Hepatocyte (in vitro differentiated cells): ENCODE results near the gene DOCK7. TPM values are rescaled to one million over a fixed set of nuclear protein-coding genes. Genes with fewer than 3 reads are reported as not detected.
"Not testable (repeated sequence)": the region's sequence is repeated elsewhere in the genome, so short reads cannot be mapped to it uniquely, and the experiment has no call there.

ENCODE experiments used
- DNase-seq: peaks from one replicate; pipeline ENCODE4 v3.0.0-alpha.2; 2016; ENCODE audit warnings: low spot score
- H2AFZ ChIP-seq: fragments of 200-600 bp; sonication (generic); 2 replicates; pipeline ENCODE4 v1.6.0; 2016; ENCODE audit warnings: antibody characterized with exemption, mild to moderate bottlenecking
- H3K27ac ChIP-seq: fragments of 200-600 bp; sonication (generic); 2 replicates; pipeline ENCODE4 v1.5.1; 2016; ENCODE audit warnings: mild to moderate bottlenecking
- H3K27me3 ChIP-seq: fragments of 200-600 bp; sonication (generic); 2 replicates; pipeline ENCODE4 v1.6.1; 2016
- H3K36me3 ChIP-seq: fragments of 200-600 bp; sonication (generic); replicated peaks from 2 replicates; pipeline ENCODE4 v1.5.1; 2016; ENCODE audit warnings: low read depth; ENCODE audit not compliant: insufficient read depth
- H3K4me1 ChIP-seq: fragments of 200-600 bp; sonication (generic); 2 replicates; pipeline ENCODE4 v1.5.1; 2016; ENCODE audit warnings: mild to moderate bottlenecking, moderate library complexity; ENCODE audit not compliant: insufficient read depth
- H3K4me2 ChIP-seq: fragments of 200-600 bp; sonication (generic); 2 replicates; pipeline ENCODE4 v1.6.0; 2016
- H3K4me3 ChIP-seq: fragments of 200-600 bp; sonication (generic); 2 replicates; pipeline ENCODE4 v1.5.1; 2016; ENCODE audit warnings: mild to moderate bottlenecking
- H3K79me2 ChIP-seq: fragments of 200-600 bp; sonication (generic); 2 replicates; pipeline ENCODE4 v1.6.0; 2017; ENCODE audit warnings: mild to moderate bottlenecking
- H3K9me2 ChIP-seq: fragments of 200-600 bp; sonication (generic); replicated peaks from 2 replicates; pipeline ENCODE4 v1.6.0; 2017; ENCODE audit warnings: mild to moderate bottlenecking; ENCODE audit not compliant: insufficient read depth
- H3K9me3 ChIP-seq: fragments of 200-600 bp; sonication (generic); 2 replicates; pipeline ENCODE4 v1.5.1; 2016; ENCODE audit warnings: low read depth, mild to moderate bottlenecking
- H4K20me1 ChIP-seq: fragments of 200-600 bp; sonication (generic); 2 replicates; pipeline ENCODE4 v1.6.0; 2016; ENCODE audit warnings: mild to moderate bottlenecking; ENCODE audit not compliant: insufficient read depth, poor library complexity, severe bottlenecking
- EZH2 ChIP-seq: fragments of 200-600 bp; sonication (generic); IDR thresholded peaks from 2 replicates; pipeline ENCODE4 v1.6.1; 2016; ENCODE audit warnings: antibody characterized with exemption, mild to moderate bottlenecking, borderline replicate concordance
- EZH2phosphoT487 ChIP-seq: fragments of 200-600 bp; sonication (generic); IDR thresholded peaks from one replicate; pipeline ENCODE4 v1.6.1; 2018; ENCODE audit warnings: antibody characterized with exemption, mild to moderate bottlenecking, low read depth, moderate library complexity; ENCODE audit not compliant: unreplicated experiment, severe bottlenecking
- WGBS: methylation state at CpG from one replicate; pipeline ENCODE4 v1.1.6; 2016; ENCODE audit warnings: low lambda C conversion rate; ENCODE audit errors: missing lambda C conversion rate; 5-methylcytosine and 5-hydroxymethylcytosine counted together
- polyA plus RNA-seq: library from polyadenylated mRNA; unstranded; fragments of >200 nt; fragmentation: Nextera tagmentation; extraction: Ambion mirVana; gene quantifications from 2 replicates; pipeline ENCODE4 v1.2.1, GENCODE V29; 2016
- total RNA-seq: library from RNA; depleted of rRNA; stranded (reverse); fragments of >200 nt; gene quantifications from 2 replicates; pipeline ENCODE4 v1.2.3, GENCODE V29; 2014
- TF ChIP-seq, protein P1 (sequence below): fragments of 200-600 bp; sonication (generic); IDR thresholded peaks from 2 replicates; pipeline ENCODE4 v1.5.1; 2016; ENCODE audit warnings: antibody characterized with exemption, mild to moderate bottlenecking; ENCODE audit not compliant: poor library complexity

The DOCK7 gene
- total and polyA plus RNA-seq, 2 experiments from 2014 or later: 22.4 to 53.4 TPM

DNA sequence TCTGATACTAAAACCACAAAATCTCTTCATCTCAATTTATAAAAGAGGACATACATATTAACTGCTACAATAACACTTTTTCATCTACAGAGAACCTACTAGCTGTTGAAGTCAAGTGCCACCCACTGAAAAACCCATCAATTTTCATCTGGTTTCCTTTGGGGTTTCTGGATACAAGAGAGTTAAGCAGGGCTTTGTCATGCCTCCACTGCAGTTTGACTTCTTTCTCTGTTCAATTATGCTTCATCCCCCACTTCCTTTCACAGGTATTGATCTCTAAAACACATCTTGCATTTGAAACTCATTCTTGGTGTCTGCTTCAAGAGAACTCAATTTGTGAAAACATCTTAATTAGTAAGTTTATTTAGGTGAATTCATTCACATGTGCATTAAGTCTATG lies 151.3 kb downstream of the DOCK7 start:
- no peak overlapping the region for H2AFZ ChIP-seq
- no peaks in the 10 kb centered on the region for H3K36me3 ChIP-seq
- TF ChIP-seq EZH2 (no peak), EZH2phosphoT487 (no peak)
- TF ChIP-seq, protein P1, sequence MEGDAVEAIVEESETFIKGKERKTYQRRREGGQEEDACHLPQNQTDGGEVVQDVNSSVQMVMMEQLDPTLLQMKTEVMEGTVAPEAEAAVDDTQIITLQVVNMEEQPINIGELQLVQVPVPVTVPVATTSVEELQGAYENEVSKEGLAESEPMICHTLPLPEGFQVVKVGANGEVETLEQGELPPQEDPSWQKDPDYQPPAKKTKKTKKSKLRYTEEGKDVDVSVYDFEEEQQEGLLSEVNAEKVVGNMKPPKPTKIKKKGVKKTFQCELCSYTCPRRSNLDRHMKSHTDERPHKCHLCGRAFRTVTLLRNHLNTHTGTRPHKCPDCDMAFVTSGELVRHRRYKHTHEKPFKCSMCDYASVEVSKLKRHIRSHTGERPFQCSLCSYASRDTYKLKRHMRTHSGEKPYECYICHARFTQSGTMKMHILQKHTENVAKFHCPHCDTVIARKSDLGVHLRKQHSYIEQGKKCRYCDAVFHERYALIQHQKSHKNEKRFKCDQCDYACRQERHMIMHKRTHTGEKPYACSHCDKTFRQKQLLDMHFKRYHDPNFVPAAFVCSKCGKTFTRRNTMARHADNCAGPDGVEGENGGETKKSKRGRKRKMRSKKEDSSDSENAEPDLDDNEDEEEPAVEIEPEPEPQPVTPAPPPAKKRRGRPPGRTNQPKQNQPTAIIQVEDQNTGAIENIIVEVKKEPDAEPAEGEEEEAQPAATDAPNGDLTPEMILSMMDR: no peak
- no peak overlapping the region for H3K4me2 ChIP-seq
- H3K27ac ChIP-seq: no peak overlapping the region
- no peaks in the 10 kb centered on the region for H4K20me1 ChIP-seq
- no peaks in the 10 kb centered on the region for H3K9me2 ChIP-seq
- no peaks in the 10 kb centered on the region for H3K27me3 ChIP-seq
- no peaks in the 10 kb centered on the region for H3K79me2 ChIP-seq
- no peaks in the 10 kb centered on the region for H3K9me3 ChIP-seq
- no peak overlapping the region for H3K4me3 ChIP-seq
- H3K4me1 ChIP-seq: no peaks in the 10 kb centered on the region
- DNase-seq: no peak

DNA sequence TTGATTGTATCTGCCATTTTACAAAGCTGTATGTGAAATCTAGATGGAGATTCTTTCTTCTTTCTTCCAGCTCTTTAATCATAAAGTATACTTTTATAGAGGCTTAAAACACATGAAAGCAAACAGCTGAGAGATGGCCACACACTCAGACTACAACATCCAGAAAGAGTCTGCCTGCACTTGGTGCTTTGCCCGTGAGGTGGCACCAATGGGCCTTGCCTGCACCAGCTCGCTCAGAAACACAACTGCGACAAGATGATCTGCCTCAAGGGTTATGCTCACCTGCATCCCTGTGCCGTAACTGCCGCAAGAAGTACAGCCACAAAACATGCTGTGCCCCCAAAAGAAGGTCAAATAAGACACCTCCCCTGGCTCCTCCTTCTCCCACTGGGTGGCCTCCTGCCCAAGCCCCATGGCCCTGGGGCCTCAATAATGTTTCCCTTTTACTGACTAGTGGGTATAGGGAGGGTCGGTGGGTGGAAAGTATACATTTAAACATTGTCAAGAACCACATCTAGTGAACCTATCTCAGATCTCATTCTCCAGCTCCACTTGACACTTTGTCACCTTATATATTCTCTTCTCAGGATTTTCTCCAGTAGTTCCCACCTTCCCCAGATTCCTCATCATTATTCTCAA lies 157.6 kb downstream of the DOCK7 start:
- Histone ChIP-seq H3K4me2 (no peak overlapping the region), H3K36me3 (no peaks in the 10 kb centered on the region), H3K9me3 (no peaks in the 10 kb centered on the region), H3K4me1 (no peaks in the 10 kb centered on the region), H2AFZ (no peak overlapping the region), H3K27me3 (no peaks in the 10 kb centered on the region), H3K9me2 (no peaks in the 10 kb centered on the region), H3K27ac (no peak overlapping the region), H3K4me3 (no peak overlapping the region), H4K20me1 (no peaks in the 10 kb centered on the region), H3K79me2 (no peaks in the 10 kb centered on the region)
- DNase-seq: peak; percentile 72
- TF ChIP-seq, protein P1: peak; percentile 71
- TF ChIP-seq EZH2 (no peak), EZH2phosphoT487 (no peak)
- 34% methylated on average over 6 of the region's 6 CpGs for WGBS

- no peaks in the 10 kb centered on the region for H4K20me1 ChIP-seq
- H3K27me3 ChIP-seq: no peaks in the 10 kb centered on the region
- DNase-seq: no peak
- H3K4me2 ChIP-seq: no peak overlapping the region
- H2AFZ ChIP-seq: no peak overlapping the region
- H3K9me3 ChIP-seq: no peaks in the 10 kb centered on the region
- H3K4me3 ChIP-seq: no peak overlapping the region
- no peak overlapping the region for H3K27ac ChIP-seq
- TF ChIP-seq EZH2phosphoT487: no peak
- WGBS: 75% methylated on average over 4 of the region's 4 CpGs
- no peaks in the 10 kb centered on the region for H3K4me1 ChIP-seq
- H3K36me3 ChIP-seq: no peaks in the 10 kb centered on the region
- H3K9me2 ChIP-seq: no peaks in the 10 kb centered on the region
- no peaks in the 10 kb centered on the region for H3K79me2 ChIP-seq
These were observed 159.0 kb downstream of the DOCK7 start for GRCh38 chr1:62529227-62529626.

DNA sequence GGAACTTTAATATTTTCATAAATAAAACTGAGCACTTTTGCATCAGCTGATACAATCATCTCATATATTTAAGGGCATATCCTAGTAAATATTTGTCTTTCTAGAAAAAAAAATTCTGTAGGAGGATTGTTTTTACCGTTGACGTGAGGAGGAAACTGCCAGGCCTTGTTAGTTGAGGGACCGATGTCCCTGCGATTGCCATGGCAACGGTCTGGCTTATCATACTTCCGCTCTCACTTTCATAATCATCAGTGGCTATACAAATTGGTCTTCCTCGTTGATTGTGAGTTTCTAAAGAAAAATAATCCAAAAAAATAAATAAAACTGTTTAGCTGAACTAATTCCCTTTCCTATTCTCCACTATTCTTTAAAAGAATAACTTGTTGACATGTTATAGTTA lies 160.2 kb downstream of the DOCK7 start:
- no peaks in the 10 kb centered on the region for H3K4me1 ChIP-seq
- no peak overlapping the region for H3K4me3 ChIP-seq
- H3K4me2 ChIP-seq: no peak overlapping the region
- no peaks in the 10 kb centered on the region for H3K36me3 ChIP-seq
- DNase-seq: peak; percentile 14
- WGBS: 83% methylated on average over 7 of the region's 7 CpGs
- H3K9me3 ChIP-seq: no peaks in the 10 kb centered on the region
- no peak overlapping the region for H2AFZ ChIP-seq
- H4K20me1 ChIP-seq: no peaks in the 10 kb centered on the region
- H3K27me3 ChIP-seq: no peaks in the 10 kb centered on the region
- TF ChIP-seq, protein P1: no peak
- TF ChIP-seq EZH2phosphoT487: no peak
- TF ChIP-seq EZH2: no peak
- H3K27ac ChIP-seq: no peak overlapping the region
- no peaks in the 10 kb centered on the region for H3K9me2 ChIP-seq
- H3K79me2 ChIP-seq: no peaks in the 10 kb centered on the region

DNA sequence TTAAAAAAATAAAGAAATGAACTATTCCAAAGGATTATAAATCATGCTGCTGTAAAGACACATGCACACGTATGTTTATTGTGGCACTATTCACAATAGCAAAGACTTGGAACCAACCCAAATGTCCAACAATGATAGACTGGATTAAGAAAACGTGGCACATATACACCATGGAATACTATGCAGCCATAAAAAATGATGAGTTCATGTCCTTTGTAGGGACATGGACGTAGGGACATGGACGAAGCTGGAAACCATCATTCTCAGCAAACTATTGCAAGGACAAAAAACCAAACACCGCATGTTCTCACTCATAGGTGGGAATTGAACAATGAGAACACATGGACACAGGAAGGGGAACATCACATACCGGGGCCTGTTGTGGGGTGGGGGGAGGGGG lies 160.8 kb downstream of the DOCK7 start:
- H3K4me3 ChIP-seq, H3K4me2 ChIP-seq, H3K79me2 ChIP-seq, H4K20me1 ChIP-seq, H3K36me3 ChIP-seq, H3K27me3 ChIP-seq, H3K4me1 ChIP-seq, H2AFZ ChIP-seq, H3K9me2 ChIP-seq, H3K9me3 ChIP-seq, DNase-seq, H3K27ac ChIP-seq: not testable (repeated sequence)
- 96% methylated on average over 6 of the region's 6 CpGs for WGBS
